Neuron (in vitro differentiated cells): ENCODE results near the gene VARS2.

Experiments used
- H2AFZ ChIP-seq: one replicate; pipeline ENCODE4 v1.6.1; 2013; ENCODE audit warnings: low read depth, mild to moderate bottlenecking, inconsistent platforms, low read length, moderate library complexity
- H3K27me3 ChIP-seq: one replicate; pipeline ENCODE4 v1.6.1; 2013; ENCODE audit warnings: low read length; ENCODE audit not compliant: insufficient read depth
- H3K36me3 ChIP-seq: one replicate; pipeline ENCODE4 v1.6.1; 2013; ENCODE audit warnings: low read length; ENCODE audit not compliant: insufficient read depth
- H3K4me1 ChIP-seq: one replicate; pipeline ENCODE4 v1.6.1; 2013; ENCODE audit warnings: low read length; ENCODE audit not compliant: insufficient read depth
- H3K4me3 ChIP-seq: 2 replicates; pipeline ENCODE4 v1.5.1; 2013; ENCODE audit warnings: mild to moderate bottlenecking, low read length, moderate library complexity
- H3K9me3 ChIP-seq: one replicate; pipeline ENCODE4 v1.6.1; 2013; ENCODE audit warnings: low read length

Gene VARS2

GRCh38 chr6:30880698-30881252 lies 33.3 kb upstream of the VARS2 start:
- H3K9me3 ChIP-seq = no peaks in the 10 kb centered on the region
- peaks cover 6% of the 10 kb centered on the region for H3K36me3 ChIP-seq
- H3K4me1 ChIP-seq = peaks cover 54% of the 10 kb centered on the region
- H2AFZ ChIP-seq = no peak overlapping the region
- no peaks in the 10 kb centered on the region for H3K27me3 ChIP-seq
- H3K4me3 ChIP-seq = peak overlapping the region; percentile 69

- H3K27me3 ChIP-seq = no peaks in the 10 kb centered on the region
- H3K36me3 ChIP-seq = peaks cover 6% of the 10 kb centered on the region
- peaks cover 62% of the 10 kb centered on the region for H3K4me1 ChIP-seq
- H2AFZ ChIP-seq = no peak overlapping the region
- peak overlapping the region; percentile 69 for H3K4me3 ChIP-seq
- no peaks in the 10 kb centered on the region for H3K9me3 ChIP-seq
Measured at GRCh38 chr6:30881392-30882203, 32.4 kb upstream of the VARS2 start.

GRCh38 chr6:30882204-30882758 lies 31.8 kb upstream of the VARS2 start:
- H3K27me3 ChIP-seq = no peaks in the 10 kb centered on the region
- peaks cover 6% of the 10 kb centered on the region for H3K36me3 ChIP-seq
- H3K4me3 ChIP-seq = peak overlapping the region; percentile 69
- no peaks in the 10 kb centered on the region for H3K9me3 ChIP-seq
- H3K4me1 ChIP-seq = peaks cover 66% of the 10 kb centered on the region
- H2AFZ ChIP-seq = no peak overlapping the region

GRCh38 chr6:30882759-30883684 lies 31.0 kb upstream of the VARS2 start:
- no peak overlapping the region for H2AFZ ChIP-seq
- peaks cover 63% of the 10 kb centered on the region for H3K4me1 ChIP-seq
- peaks cover 8% of the 10 kb centered on the region for H3K36me3 ChIP-seq
- H3K9me3 ChIP-seq = no peaks in the 10 kb centered on the region
- H3K4me3 ChIP-seq = peak overlapping the region; percentile 69
- H3K27me3 ChIP-seq = no peaks in the 10 kb centered on the region

- H3K9me3 ChIP-seq = no peaks in the 10 kb centered on the region
- H2AFZ ChIP-seq = no peak within 1 kb of the TSS
- H3K4me1 ChIP-seq = peaks cover 56% of the 10 kb centered on the region
- peak within 1 kb of the TSS; percentile 69 for H3K4me3 ChIP-seq
- peaks cover 17% of the 10 kb centered on the region for H3K36me3 ChIP-seq
- H3K27me3 ChIP-seq = no peaks in the 10 kb centered on the region
Measured at GRCh38 chr6:30883685-30884520, 30.1 kb upstream of the VARS2 start, which contains the start of gene DDR1. DDR1 (plus strand) TSS chr6:30884519; CDS start chr6:30888730, 4,211 bp downstream.

GRCh38 chr6:30884521-30885480 lies 29.2 kb upstream of the VARS2 start:
- Histone ChIP-seq H2AFZ (no peak overlapping the region), H3K36me3 (peaks cover 26% of the 10 kb centered on the region), H3K27me3 (no peaks in the 10 kb centered on the region), H3K4me3 (peak overlapping the region; percentile 69), H3K4me1 (peaks cover 53% of the 10 kb centered on the region), H3K9me3 (no peaks in the 10 kb centered on the region)

GRCh38 chr6:30885481-30885998 lies 28.5 kb upstream of the VARS2 start:
- H3K9me3 ChIP-seq = no peaks in the 10 kb centered on the region
- H3K36me3 ChIP-seq = peaks cover 33% of the 10 kb centered on the region
- peak overlapping the region; percentile 69 for H3K4me3 ChIP-seq
- no peak overlapping the region for H2AFZ ChIP-seq
- H3K27me3 ChIP-seq = no peaks in the 10 kb centered on the region
- H3K4me1 ChIP-seq = peaks cover 45% of the 10 kb centered on the region

- Histone ChIP-seq H3K27me3 (no peaks in the 10 kb centered on the region), H3K9me3 (no peaks in the 10 kb centered on the region), H3K36me3 (peaks cover 40% of the 10 kb centered on the region), H3K4me1 (peaks cover 45% of the 10 kb centered on the region), H2AFZ (no peak overlapping the region), H3K4me3 (peak overlapping the region; percentile 69)
Measured at GRCh38 chr6:30885999-30886896, 27.8 kb upstream of the VARS2 start.

GRCh38 chr6:30886897-30887255 lies 27.2 kb upstream of the VARS2 start:
- peaks cover 43% of the 10 kb centered on the region for H3K4me1 ChIP-seq
- peak overlapping the region; percentile 69 for H3K4me3 ChIP-seq
- peaks cover 47% of the 10 kb centered on the region for H3K36me3 ChIP-seq
- H3K9me3 ChIP-seq = no peaks in the 10 kb centered on the region
- H3K27me3 ChIP-seq = no peaks in the 10 kb centered on the region
- no peak overlapping the region for H2AFZ ChIP-seq

GRCh38 chr6:30887901-30888815 lies 25.9 kb upstream of the VARS2 start:
- Histone ChIP-seq H3K36me3 (peaks cover 60% of the 10 kb centered on the region), H3K4me3 (no peak overlapping the region), H2AFZ (no peak overlapping the region), H3K9me3 (no peaks in the 10 kb centered on the region), H3K27me3 (no peaks in the 10 kb centered on the region), H3K4me1 (peaks cover 33% of the 10 kb centered on the region)
